Testis (tissue), 2 donors: ENCODE data around the gene GPR183.

Experiments used
- POLR2A ChIP-seq: fragments of 450-650 bp; IDR thresholded peaks from one replicate; pipeline ENCODE4 v1.6.1; 2017; ENCODE audit warnings: antibody characterized with exemption, mild to moderate bottlenecking, moderate library complexity
- TF ChIP-seq, protein P1 (sequence below), 3 experiments: fragments of 450-650 bp in 2 of 3; fragments of 200-600 bp in 1 of 3; sonication (generic) in 1 of 3; IDR thresholded peaks; one replicate each; pipeline ENCODE4 v1.5.1; 2016 to 2019; ENCODE audit warnings: antibody characterized with exemption in 3 of 3, mild to moderate bottlenecking in 2 of 3, moderate library complexity in 1 of 3

- TF ChIP-seq POLR2A = no peak
- TF ChIP-seq, protein P1, sequence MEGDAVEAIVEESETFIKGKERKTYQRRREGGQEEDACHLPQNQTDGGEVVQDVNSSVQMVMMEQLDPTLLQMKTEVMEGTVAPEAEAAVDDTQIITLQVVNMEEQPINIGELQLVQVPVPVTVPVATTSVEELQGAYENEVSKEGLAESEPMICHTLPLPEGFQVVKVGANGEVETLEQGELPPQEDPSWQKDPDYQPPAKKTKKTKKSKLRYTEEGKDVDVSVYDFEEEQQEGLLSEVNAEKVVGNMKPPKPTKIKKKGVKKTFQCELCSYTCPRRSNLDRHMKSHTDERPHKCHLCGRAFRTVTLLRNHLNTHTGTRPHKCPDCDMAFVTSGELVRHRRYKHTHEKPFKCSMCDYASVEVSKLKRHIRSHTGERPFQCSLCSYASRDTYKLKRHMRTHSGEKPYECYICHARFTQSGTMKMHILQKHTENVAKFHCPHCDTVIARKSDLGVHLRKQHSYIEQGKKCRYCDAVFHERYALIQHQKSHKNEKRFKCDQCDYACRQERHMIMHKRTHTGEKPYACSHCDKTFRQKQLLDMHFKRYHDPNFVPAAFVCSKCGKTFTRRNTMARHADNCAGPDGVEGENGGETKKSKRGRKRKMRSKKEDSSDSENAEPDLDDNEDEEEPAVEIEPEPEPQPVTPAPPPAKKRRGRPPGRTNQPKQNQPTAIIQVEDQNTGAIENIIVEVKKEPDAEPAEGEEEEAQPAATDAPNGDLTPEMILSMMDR (IDR thresholded peaks at IDR 0.05) = no peak
Observed at GRCh38 chr13:99342723-99343315, 35.6 kb upstream of the GPR183 start.
